Cortex of kidney (tissue), 1 donor: ENCODE data around the gene SARS1.

Source experiments
- DNase-seq: peaks from one replicate; lab custom pipeline; 2025; lab: John Stamatoyannopoulos, UW

The SARS1 gene

DNA sequence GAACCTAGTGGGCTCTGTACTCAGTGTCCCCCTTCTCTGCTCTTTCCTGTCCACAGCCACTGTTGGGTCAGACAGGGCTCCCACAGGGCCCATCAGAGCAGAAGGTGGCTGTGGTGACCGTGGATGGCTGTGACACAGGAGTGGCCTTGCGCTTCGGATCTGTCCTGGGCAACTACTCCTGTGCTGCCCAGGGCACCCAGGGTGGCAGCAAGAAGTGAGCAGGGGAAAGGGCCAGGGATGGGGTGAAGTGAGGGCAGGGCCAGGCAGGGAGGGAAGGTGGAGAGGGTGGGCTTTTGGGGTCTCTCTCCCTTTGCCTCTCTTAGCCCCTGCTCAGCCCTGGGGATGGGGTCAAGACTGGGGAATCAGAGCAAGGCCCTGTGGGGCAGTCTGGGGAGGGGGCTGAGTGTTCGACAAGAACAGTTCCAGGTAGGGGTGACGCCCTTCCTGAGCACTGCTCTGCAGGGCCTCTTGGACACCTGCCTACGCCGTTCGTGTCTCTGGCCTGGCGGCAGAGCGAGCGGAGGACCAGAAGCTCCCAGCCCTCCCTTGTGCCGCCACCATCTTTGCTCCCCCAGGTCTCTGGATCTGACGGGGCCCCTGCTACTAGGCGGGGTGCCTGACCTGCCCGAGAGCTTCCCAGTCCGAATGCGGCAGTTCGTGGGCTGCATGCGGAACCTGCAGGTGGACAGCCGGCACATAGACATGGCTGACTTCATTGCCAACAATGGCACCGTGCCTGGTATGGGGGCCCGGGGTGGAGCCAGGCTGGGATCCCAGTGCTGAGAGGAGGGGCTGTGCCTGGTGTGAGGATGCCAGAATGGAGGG, 48.7 kb downstream of the SARS1 start:
- DNase-seq, result no peak

DNA sequence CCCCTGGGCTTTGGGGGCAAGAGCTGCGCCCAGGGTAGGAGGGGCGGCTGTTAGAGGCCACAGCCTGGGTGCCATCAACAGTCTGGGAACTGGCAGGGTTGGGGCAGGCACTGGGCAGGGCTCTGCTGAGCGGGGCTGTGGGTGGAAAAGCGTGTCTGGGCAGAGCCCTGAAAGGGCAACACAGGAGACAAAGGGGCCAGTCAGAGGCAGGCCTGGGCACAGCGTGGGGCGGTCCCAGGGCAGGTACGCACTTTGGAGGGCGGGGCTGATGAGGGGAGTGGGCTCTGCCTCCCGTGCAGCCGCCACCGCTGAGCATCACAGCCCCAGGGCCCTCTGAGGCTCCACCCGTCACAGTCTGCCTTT, 49.5 kb downstream of the SARS1 start:
- DNase-seq, result no peak

DNA sequence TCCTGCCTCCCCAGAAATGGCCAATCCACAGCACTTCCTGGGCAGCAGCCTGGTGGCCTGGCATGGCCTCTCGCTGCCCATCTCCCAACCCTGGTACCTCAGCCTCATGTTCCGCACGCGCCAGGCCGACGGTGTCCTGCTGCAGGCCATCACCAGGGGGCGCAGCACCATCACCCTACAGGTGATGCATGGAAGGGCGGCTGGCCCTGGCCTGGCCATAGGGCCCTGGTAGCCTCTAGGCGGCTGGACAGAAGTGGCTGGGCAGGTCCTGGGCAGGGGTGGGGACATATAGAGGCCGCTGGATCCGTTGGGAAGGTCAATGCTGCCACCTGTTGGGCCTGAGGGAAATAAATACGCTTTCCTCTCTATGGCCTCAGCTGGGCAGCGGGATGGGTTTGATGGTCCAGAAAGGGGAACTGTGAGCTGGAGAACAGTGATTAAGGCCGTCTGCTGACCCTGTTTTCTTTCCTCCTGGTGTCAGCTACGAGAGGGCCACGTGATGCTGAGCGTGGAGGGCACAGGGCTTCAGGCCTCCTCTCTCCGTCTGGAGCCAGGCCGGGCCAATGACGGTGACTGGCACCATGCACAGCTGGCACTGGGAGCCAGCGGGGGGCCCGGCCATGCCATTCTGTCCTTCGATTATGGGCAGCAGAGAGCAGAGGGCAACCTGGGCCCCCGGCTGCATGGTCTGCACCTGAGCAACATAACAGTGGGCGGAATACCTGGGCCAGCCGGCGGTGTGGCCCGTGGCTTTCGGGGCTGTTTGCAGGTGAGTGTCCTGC, 50.1 kb downstream of the SARS1 start:
- no peak for DNase-seq

- DNase-seq, result no peak
Measured at GRCh38 chr1:109264379-109264755, 50.6 kb downstream of the SARS1 start.

GRCh38 chr1:109265016-109265415, 51.3 kb downstream of the SARS1 start:
- no peak for DNase-seq

DNA sequence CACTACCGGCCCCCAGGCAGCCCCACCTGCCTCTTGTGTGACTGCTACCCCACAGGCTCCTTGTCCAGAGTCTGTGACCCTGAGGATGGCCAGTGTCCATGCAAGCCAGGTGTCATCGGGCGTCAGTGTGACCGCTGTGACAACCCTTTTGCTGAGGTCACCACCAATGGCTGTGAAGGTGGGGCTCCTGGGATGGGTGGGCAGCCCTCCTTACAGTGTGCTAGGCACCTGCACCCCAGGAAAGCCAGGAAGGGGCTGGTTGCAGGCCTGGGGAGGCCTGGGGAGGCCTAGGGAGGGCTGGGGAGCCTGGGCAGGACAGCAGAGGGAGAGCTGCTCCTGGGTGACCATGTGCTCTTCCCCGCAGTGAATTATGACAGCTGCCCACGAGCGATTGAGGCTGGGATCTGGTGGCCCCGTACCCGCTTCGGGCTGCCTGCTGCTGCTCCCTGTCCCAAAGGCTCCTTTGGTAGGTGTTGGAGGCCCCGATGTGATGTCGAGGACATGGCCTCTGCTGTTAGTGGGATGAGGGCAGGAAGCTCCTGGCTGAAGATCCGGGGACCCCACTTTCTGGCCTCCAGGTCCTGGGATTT, 52.1 kb downstream of the SARS1 start:
- no peak for DNase-seq

DNA sequence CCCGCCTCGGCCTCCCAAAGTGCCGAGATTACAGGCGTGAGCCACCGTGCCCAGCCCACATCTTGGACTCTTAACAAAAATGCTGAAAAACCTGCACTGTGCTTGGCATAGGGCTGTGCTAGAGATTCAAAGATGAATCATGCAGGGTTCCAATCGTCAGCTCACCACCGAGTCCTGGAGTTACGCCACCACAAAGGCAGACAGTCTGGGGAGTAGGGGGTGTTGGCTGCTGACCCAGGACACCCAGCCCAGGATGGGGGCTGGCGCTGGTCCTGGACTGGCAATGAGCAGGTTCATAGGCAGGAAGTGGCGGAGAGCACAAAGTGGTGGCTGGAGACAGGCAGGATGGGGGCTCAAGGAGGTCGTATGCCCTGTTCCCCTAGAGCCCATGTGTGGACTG, 53.2 kb downstream of the SARS1 start:
- DNase-seq, result no peak

DNA sequence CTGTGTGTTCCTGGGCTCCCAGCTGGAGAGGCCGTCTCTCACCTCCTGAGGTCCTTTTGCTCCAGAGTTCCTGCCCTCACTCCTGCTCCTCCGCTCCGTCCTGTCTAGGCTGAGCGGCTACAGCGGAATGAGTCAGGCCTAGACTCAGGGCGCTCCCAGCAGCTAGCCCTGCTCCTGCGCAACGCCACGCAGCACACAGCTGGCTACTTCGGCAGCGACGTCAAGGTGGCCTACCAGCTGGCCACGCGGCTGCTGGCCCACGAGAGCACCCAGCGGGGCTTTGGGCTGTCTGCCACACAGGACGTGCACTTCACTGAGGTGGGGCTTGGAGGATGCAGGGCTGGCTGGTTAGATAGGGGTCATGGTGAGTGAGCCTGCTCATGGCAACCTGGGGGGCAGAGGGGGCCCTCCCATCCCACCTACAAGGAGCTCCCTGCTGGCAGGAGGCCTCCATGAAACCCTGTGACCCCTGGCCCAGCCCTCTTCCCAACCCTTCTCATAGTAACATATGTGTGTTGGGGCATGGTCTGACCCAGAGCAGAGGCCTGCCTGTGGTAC, 54.1 kb downstream of the SARS1 start:
- DNase-seq, result no peak

DNA sequence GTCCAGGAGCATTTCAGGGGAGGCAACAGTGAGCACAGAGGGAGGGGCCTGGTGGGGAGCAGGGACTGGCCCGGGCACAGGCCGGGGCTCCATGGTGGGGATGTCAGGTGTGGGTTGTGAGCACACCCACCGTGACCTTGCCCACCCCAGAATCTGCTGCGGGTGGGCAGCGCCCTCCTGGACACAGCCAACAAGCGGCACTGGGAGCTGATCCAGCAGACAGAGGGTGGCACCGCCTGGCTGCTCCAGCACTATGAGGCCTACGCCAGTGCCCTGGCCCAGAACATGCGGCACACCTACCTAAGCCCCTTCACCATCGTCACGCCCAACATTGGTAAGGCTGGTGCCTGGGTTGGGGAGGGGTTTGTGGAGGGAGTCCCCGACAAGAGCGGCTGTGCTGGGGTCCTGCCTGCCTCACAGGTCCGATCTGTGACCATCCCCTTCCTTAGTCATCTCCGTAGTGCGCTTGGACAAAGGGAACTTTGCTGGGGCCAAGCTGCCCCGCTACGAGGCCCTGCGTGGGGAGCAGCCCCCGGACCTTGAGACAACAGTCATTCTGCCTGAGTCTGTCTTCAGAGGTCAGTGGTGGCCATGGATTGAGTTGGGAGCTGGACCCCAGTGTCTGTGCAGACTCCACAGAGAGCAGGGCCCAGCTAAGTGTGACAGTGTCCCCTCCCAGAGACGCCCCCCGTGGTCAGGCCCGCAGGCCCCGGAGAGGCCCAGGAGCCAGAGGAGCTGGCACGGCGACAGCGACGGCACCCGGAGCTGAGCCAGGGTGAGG, 54.9 kb downstream of the SARS1 start:
- no peak for DNase-seq

DNA sequence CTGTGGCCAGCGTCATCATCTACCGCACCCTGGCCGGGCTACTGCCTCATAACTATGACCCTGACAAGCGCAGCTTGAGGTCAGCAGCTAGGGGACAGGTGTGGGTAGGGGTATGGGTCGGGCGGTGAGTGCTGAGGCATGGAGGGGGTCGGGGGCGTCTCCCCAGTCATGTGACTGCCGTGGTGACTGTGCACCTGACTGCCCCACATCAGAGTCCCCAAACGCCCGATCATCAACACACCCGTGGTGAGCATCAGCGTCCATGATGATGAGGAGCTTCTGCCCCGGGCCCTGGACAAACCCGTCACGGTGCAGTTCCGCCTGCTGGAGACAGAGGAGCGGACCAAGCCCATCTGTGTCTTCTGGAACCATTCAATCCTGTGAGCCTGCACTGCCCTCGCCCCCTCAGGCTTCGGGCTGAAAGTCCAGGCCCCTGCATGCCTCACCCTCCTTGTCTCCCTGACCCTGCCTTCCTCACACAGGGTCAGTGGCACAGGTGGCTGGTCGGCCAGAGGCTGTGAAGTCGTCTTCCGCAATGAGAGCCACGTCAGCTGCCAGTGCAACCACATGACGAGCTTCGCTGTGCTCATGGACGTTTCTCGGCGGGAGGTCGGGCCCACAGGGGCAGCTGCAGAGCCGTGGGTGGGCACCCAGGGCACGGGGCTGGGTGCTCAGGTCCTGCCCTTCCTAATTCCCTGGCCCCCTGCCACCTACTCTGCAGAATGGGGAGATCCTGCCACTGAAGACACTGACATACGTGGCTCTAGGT, 55.7 kb downstream of the SARS1 start:
- DNase-seq, result no peak

- DNase-seq, result no peak
Measured at GRCh38 chr1:109269981-109270622, 56.4 kb downstream of the SARS1 start.

DNA sequence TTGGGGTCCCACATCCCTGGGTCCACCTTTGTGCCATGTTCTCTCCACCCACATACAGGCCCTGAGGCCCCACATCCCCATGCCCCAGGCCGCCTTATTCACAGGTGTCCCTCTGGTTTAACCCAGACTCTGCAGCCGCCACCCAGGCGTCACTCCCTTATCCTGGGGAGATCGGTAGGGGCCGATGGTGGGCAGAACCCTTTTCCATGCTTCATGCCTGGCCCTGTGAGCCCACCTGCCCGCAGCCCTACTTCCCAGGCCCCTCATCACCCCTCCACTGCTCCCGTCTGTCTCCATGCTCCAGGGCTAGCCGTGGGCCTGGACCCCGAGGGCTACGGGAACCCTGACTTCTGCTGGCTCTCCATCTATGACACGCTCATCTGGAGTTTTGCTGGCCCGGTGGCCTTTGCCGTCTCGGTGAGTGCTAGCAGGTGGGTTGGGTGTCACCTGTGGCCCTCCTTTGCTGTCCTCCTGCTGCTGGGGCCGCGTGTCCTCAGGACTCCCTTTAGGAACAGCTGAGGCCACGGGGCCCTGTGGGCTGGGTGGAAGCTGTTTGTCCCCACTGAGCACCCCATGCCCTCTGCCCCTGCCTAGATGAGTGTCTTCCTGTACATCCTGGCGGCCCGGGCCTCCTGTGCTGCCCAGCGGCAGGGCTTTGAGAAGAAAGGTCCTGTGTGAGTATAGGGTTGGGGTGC, 57.1 kb downstream of the SARS1 start:
- DNase-seq, result no peak

DNA sequence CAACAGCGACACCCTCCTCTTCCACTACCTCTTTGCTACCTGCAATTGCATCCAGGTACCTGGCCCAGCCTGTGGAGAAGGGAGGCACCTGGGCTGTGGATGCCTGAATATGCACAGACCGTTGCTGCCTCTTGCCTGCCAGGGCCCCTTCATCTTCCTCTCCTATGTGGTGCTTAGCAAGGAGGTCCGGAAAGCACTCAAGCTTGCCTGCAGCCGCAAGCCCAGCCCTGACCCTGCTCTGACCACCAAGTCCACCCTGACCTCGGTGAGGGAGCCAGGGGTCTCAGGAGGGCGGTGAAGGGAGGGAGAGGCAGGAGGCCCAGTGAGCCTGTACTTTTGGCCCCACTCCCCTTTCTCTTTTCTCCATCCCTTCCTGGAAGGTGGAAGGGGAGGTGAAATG, 57.7 kb downstream of the SARS1 start:
- DNase-seq, result no peak

DNA sequence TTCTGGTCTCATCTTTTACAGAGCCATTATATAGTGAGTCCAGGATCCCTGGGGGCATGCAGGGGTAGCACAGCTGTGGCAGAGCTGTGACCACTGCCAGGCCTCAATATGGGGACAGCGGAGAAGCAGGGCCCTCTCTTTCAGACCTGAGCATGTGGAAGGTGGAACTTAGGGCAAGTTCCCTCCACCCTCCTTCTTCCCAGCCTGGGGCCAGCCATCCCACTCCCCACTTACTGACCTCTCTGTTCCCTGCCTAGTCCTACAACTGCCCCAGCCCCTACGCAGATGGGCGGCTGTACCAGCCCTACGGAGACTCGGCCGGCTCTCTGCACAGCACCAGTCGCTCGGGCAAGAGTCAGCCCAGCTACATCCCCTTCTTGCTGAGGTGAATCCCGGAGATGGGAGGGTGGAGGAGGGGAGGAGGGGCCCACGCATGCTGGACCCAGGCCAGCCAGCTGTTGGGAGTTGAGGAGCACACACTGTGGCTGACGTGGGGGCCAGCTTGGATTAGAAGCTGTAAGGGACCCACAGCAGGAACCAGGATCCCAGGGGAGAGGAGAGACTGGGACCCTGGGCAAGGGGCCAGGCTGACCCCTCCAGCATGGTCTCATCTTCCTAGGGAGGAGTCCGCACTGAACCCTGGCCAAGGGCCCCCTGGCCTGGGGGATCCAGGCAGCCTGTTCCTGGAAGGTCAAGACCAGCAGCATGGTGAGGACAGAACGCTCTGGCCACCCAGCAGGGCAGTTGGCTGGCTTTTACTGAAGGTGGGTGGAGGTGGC, 58.5 kb downstream of the SARS1 start:
- DNase-seq, result no peak

- DNase-seq, result no peak
Measured at GRCh38 chr1:109272831-109273547, 59.3 kb downstream of the SARS1 start.

DNA sequence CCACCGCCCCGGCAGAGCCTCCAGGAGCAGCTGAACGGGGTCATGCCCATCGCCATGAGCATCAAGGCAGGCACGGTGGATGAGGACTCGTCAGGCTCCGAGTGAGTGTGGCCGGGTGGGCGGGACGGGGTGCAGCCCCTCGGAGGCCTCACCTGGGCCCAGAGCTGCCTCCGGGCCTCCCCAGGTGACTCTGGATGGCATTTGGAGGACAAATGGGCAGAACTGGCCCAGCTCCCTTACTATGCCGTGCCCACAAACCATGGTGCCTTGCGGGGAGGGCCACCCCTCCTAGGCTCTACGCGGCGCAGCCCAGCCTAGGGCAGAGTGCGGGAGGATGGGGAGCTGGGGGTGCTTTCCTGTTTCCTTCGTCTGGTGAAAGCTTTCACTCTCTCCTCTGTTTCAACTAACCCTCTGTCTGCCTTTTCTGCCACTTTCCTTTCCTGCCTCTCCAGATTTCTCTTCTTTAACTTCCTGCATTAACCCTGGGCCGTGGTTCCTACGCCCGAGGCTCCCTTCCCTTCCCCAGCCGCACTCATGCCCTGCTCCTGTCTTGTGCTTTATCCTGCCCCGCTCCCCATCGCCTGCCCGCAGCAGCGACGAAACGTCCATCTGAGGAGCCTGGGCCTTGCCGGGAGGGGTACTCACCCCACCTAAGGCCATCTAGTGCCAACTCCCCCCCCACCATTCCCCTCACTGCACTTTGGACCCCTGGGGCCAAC, 60.0 kb downstream of the SARS1 start:
- no peak for DNase-seq

DNA sequence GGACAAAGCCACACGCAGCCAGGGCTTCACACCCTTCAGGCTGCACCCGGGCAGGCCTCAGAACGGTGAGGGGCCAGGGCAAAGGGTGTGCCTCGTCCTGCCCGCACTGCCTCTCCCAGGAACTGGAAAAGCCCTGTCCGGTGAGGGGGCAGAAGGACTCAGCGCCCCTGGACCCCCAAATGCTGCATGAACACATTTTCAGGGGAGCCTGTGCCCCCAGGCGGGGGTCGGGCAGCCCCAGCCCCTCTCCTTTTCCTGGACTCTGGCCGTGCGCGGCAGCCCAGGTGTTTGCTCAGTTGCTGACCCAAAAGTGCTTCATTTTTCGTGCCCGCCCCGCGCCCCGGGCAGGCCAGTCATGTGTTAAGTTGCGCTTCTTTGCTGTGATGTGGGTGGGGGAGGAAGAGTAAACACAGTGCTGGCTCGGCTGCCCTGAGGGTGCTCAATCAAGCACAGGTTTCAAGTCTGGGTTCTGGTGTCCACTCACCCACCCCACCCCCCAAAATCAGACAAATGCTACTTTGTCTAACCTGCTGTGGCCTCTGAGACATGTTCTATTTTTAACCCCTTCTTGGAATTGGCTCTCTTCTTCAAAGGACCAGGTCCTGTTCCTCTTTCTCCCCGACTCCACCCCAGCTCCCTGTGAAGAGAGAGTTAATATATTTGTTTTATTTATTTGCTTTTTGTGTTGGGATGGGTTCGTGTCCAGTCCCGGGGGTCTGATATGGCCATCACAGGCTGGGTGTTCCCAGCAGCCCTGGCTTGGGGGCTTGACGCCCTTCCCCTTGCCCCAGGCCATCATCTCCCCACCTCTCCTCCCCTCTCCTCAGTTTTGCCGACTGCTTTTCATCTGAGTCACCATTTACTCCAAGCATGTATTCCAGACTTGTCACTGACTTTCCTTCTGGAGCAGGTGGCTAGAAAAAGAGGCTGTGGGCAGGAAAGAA, 61.1 kb downstream of the SARS1 start:
- DNase-seq, result no peak
